NCI-H1436 (cell line): ENCODE data around the gene PTPRK.

Source experiments
- DNase-seq: peaks from one replicate; lab custom pipeline; 2025; lab: John Stamatoyannopoulos, UW

Gene PTPRK

DNA sequence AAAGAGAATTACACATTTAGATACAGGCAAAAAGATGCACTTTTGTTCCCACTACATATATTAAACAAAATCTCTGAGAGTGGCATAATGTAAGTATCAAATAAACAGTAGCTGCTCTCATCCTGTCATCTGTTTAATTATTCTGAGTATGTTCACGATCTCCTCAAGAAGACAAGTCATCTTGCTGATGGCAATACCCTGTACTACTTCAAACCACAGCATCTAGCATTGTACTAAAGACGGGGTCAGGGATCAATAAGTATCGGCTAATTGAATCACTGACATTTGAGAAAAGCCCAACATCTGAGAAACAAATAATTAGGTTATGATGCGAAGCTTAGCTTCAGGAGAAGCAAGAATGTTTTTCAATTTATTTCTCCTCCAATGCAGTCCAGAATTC lies 175.1 kb downstream of the PTPRK start:
- no peak for DNase-seq

- DNase-seq, result no peak
Measured at GRCh38 chr6:128343706-128344105, 176.7 kb downstream of the PTPRK start.

DNA sequence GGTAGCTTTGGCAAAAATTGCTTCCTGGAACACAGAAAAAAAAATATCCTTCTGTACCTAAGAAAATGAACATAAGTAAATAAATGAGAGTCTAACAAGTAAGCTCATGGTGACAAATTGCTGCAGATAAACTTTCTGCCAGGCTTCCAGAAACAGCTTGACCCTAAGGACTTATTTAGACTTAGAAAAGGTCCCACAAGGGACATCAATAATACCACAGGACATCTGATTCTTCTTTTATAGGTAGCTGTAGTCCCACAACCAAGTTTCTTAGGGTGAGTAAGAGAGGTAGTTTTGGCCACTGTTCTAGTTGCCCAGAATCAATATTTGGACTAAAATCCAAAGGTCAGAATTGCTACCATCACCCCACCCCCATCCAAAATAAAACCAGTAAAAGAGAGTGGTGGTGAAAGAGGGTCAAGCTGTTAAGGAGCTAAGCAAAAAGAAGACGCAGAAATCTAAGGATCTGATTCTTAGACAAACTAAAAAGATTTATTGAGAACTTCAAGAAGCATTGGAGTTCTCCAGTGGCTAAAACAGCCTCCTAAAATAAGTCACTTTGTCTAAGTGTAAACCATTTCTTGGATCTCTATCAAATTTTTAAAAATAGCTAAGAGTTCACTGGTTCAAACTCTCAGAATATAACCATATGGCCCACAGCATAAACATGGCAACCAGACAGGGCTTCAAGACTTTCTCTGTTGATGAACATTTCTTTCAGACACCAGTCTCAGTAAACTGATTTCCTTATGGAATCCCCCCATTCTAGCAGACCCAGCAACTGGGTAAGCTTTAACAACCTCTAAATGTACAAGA lies 180.6 kb downstream of the PTPRK start:
- no peak for DNase-seq

DNA sequence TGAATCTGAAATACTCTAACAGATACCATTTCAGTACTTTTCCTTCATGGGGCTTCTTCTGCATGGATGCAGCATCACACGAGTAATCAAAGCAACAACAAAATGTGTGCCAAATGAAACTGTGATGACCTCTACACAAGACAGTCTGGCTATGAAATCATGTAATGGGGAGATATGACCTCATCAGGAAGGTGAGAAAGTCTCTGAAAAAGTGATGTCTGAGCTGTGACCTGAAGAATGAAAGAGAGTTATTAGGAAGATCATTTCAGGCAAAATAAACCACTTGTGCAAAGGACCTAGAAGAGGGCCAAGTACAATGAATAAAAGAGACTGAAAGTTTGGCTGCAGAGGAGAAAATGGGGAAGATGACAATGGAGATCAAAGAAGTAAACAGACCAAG lies 182.8 kb downstream of the PTPRK start:
- no peak for DNase-seq

DNA sequence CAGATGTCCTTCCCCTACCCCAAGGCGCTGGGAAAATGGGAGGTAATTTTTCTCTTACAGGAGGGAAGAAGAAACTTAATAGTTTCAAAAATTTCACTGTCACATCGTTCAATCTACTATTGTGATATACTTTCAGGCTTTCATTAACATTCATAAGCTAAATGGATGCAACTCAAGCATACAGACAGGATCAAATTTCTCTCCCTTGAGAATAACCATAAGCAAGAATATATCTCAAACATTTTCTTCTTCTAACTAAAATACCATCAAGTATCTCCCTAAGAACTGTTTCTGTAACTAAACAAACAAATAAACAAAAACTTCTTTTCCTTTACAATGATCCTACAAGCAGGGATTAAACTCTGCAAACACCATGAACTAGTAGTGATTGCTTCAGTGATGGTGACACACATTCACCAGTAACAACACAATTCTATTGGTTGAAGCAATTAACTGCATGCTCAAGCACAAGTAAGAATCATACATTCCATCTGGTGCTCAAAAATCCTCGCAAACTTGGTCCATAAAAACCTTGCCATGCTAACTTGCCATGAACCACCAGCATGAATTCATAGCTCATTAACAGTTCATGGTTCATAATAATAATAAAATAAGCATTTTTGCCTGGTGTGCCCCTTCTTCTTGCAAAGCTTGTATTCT lies 183.8 kb downstream of the PTPRK start:
- no peak for DNase-seq

DNA sequence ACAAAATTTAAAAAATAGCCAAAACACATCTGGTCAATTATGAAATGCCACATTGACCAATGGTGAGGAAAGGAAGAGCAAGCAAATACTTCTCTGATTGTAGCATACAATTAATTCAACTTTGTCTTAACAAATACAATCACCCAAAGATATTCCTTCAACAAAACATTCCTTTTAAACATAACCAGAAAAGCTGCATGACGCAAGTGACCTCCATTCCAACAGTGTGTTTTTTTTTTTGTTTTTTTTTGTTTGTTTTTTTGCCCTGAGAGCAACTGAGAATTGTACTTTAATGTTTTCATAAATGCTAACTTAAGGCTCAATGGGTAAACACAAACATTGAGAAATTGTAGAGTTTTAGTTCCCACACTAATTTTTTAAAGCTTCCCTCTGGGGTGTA lies 184.4 kb downstream of the PTPRK start:
- no peak for DNase-seq

GRCh38 chr6:128333581-128334223 lies 186.7 kb downstream of the PTPRK start:
- no peak for DNase-seq

GRCh38 chr6:128327890-128328289 lies 192.5 kb downstream of the PTPRK start:
- DNase-seq, result no peak

GRCh38 chr6:128323011-128323410 lies 197.4 kb downstream of the PTPRK start:
- DNase-seq, result no peak

- DNase-seq, result no peak
Measured at GRCh38 chr6:128319946-128320345, 200.5 kb downstream of the PTPRK start.

DNA sequence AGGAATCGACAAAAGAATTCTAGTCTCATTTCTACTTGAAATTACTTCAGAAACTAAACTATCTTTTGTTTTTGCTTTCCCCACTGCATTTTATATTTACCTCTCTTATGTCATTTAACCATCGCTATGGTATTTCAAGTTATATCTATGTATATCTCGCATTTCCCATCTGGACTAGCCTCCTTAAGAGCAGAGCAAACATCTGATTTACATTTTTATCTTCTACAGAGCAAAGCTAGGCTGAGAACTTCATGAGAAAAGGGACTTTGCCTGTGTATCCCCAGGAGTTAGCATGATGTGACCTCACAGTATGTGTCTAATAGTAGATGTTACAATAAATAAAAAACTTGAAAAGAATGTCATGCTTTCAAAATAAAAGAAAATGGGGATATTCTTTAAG lies 201.2 kb downstream of the PTPRK start:
- no peak for DNase-seq

GRCh38 chr6:128316258-128316929 lies 204.0 kb downstream of the PTPRK start:
- no peak for DNase-seq

DNA sequence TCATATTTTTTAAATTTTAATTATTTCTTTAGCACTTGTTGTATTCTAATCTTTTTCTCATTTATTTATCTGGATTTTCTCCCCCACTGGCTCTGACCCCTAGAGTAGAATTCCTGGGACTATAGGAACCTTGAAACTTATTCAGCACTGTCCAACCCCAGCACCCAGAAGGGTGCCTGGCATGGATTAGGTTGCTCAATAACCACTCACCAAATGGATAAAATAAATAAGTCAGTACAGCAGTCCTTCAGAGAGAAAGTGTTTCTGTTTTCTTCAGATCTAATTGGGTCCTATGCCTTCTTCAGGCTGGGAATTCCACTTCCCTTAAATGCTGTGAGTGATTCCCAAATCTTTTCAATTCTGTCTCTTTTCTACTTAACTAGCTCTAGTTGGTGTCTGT lies 206.2 kb downstream of the PTPRK start:
- DNase-seq, result no peak

GRCh38 chr6:128311944-128312570 lies 208.3 kb downstream of the PTPRK start:
- no peak for DNase-seq

DNA sequence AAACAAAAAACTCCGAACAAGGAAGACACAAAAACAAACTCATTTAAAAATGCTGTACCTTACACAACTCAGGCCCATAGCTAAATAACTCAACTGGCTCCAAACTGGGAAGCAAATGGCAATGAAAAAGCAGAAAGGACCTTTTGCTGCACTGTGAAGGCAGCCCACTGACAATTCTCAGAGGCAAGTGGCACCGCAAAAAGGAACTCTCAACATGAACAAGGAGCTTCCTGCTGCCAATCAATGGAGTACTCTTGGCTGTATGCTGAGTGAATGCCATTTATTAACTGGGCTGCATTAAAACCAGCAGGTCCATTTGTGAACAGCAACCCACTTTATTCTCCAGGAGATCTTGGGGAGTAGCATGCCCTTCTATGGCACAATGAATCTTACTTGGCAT lies 209.9 kb downstream of the PTPRK start:
- no peak for DNase-seq

DNA sequence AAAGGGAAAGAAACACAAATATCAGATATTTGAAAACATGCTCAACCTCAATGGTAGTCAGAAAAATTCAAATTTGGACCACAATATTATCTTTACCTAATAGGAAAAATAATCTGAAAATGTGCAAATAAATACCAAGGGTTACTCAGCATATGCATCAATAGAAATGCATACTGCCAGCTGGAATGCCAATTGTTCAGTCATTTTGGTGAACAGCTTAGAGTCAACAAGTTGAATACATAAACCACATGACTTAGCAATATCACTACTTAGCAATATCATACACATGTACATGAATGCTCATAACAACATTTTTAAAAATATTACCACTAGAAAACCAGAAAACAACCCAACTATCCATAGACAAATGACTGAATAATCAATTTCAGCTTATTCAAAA lies 212.7 kb downstream of the PTPRK start:
- no peak for DNase-seq

DNA sequence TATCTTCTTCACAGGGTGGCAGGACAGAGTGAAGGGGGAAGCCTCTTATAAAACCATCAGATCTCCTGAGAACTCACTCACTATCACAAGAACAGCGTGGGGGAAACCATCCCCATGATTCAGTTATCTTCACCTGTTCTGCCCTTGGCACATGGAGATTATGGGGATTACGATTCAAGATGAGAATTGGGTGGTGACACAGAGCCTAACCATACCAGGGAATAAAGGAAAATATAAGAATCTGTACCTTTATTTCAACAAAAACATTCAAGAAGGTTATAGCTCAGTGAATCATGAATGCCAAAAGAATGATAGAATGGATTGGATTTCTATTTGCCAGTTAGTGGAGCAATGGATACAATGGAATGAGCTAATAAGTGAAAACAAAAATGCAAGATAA lies 214.4 kb downstream of the PTPRK start:
- no peak for DNase-seq

DNA sequence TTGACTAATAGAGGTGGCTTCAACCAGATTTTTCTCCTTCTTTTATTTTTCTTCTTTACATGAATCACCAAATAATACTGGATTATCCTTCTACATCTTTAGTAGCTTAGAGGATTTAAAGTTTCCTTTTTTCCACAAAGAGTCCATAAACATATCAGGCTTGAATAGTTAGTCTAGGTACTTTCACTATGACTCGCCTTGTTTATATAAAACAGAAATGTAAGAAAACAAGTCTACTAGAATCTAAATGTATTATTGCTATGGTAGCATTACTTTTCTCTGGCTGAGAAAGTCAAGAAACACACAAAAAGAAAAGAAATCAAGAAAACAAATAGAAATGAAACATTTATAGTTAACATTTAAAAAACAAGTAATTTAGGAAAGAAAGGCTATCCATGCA lies 215.2 kb downstream of the PTPRK start:
- no peak for DNase-seq

GRCh38 chr6:128303870-128304269 lies 216.5 kb downstream of the PTPRK start:
- no peak for DNase-seq

DNA sequence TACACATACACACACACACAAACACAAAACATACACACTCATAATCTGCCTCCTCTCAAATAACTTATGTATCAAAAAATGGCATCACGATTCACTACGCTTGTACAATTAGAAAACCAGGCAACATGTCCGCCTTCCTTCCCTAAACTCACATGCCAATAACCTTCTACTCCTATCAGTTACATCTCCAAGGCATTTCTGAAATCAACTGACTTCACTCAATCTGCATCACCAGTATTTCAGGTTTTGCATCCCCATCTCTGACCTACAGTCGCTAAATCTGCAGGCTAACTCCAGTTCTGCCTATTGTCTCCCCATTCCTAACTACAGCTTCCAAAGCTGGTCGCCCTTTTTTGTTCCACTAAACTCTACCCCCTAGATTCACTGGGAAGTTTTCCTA lies 217.5 kb downstream of the PTPRK start:
- DNase-seq, result no peak

- no peak for DNase-seq
Measured at GRCh38 chr6:128295670-128296069, 224.7 kb downstream of the PTPRK start.

- no peak for DNase-seq
Measured at GRCh38 chr6:128290221-128290620, 230.2 kb downstream of the PTPRK start.
